Calu3 (cell line): ENCODE results near the gene UBE2Q1. TPM values are rescaled to one million over a fixed set of nuclear protein-coding genes. Genes with fewer than 3 reads are reported as not detected.
A peak's percentile ranks its signal among the peaks of the same experiment; 100 is the strongest.

ENCODE experiments used
- BruUV-seq: library from RNA; stranded (reverse); fragments of 400-500 nt; replicated peaks from 2 replicates; lab custom pipeline; 2021; lab: Mats Ljungman, UMichigan
- CTCF ChIA-PET: fragments of 300-600 bp; sonication (Branson Sonifier 250); formaldehyde crosslinking; loops from one replicate; lab custom pipeline; 2022; ENCODE audit warnings: antibody characterized with exemption; lab: Charles Lee
- DNase-seq: peaks from one replicate; pipeline ENCODE4 v3.0.0; 2022
- H3K27ac Mint-ChIP-seq: one replicate; pipeline ENCODE4 v1.8.0; 2022; ENCODE audit warnings: mixed read lengths; ENCODE audit not compliant: unreplicated experiment
- H3K27me3 Mint-ChIP-seq: one replicate; pipeline ENCODE4 v1.8.0; 2022; ENCODE audit warnings: mixed read lengths; ENCODE audit not compliant: unreplicated experiment
- H3K36me3 Mint-ChIP-seq: one replicate; pipeline ENCODE4 v1.8.0; 2022; ENCODE audit warnings: mild to moderate bottlenecking, moderate library complexity, mixed read lengths; ENCODE audit not compliant: insufficient read depth, unreplicated experiment
- H3K4me1 Mint-ChIP-seq: one replicate; pipeline ENCODE4 v1.8.0; 2022; ENCODE audit warnings: mild to moderate bottlenecking, low read depth, mixed read lengths; ENCODE audit not compliant: unreplicated experiment
- H3K4me3 Mint-ChIP-seq: one replicate; pipeline ENCODE4 v1.8.0; 2022; ENCODE audit warnings: mild to moderate bottlenecking, low read depth, moderate library complexity, mixed read lengths; ENCODE audit not compliant: unreplicated experiment
- H3K9me3 Mint-ChIP-seq: one replicate; pipeline ENCODE4 v1.8.0; 2022; ENCODE audit warnings: low read depth, mixed read lengths; ENCODE audit not compliant: unreplicated experiment
- intact Hi-C: fragments of 100-400 bp; cut with micrococcal nuclease; formaldehyde crosslinking; loops from one replicate; pipeline ENCODE4 v1.10.0; 2022; ENCODE audit not compliant: unreplicated experiment
- total RNA-seq: library from RNA; stranded (reverse); gene quantifications from 2 replicates; pipeline ENCODE4 v1.2.3, GENCODE V29; 2022
- TF ChIP-seq, protein P1 (sequence below): fragments of 200-600 bp; IDR thresholded peaks from one replicate; pipeline ENCODE4 v1.8.0; 2022; ENCODE audit warnings: antibody characterized with exemption; ENCODE audit not compliant: unreplicated experiment

The UBE2Q1 gene
- total RNA-seq, 1 experiment from 2014 or later = 96.7 TPM

- H3K36me3 Mint-ChIP-seq = peaks cover 58% of the 10 kb centered on the region
Measured at GRCh38 chr1:154579374-154579773, 20.9 kb upstream of the UBE2Q1 start.

GRCh38 chr1:154578058-154578418 lies 19.6 kb upstream of the UBE2Q1 start:
- no peak overlapping the region for H3K4me3 Mint-ChIP-seq
- intact Hi-C loops = no loop called here
- BruUV-seq = no TSS peak

More at GRCh38 chr1:154579374-154579773, 20.9 kb upstream of the UBE2Q1 start:
- Mint-ChIP-seq H3K9me3 (no peaks in the 10 kb centered on the region), H3K27ac (no peak overlapping the region), H3K27me3 (peaks cover 22% of the 10 kb centered on the region), H3K4me3 (no peak overlapping the region), H3K4me1 (no peaks in the 10 kb centered on the region)
- BruUV-seq = no TSS peak
- DNase-seq = no peak
- CTCF ChIA-PET = no interaction called here
- TF ChIP-seq, protein P1, sequence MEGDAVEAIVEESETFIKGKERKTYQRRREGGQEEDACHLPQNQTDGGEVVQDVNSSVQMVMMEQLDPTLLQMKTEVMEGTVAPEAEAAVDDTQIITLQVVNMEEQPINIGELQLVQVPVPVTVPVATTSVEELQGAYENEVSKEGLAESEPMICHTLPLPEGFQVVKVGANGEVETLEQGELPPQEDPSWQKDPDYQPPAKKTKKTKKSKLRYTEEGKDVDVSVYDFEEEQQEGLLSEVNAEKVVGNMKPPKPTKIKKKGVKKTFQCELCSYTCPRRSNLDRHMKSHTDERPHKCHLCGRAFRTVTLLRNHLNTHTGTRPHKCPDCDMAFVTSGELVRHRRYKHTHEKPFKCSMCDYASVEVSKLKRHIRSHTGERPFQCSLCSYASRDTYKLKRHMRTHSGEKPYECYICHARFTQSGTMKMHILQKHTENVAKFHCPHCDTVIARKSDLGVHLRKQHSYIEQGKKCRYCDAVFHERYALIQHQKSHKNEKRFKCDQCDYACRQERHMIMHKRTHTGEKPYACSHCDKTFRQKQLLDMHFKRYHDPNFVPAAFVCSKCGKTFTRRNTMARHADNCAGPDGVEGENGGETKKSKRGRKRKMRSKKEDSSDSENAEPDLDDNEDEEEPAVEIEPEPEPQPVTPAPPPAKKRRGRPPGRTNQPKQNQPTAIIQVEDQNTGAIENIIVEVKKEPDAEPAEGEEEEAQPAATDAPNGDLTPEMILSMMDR = no peak
- intact Hi-C loops = no loop called here

DNA sequence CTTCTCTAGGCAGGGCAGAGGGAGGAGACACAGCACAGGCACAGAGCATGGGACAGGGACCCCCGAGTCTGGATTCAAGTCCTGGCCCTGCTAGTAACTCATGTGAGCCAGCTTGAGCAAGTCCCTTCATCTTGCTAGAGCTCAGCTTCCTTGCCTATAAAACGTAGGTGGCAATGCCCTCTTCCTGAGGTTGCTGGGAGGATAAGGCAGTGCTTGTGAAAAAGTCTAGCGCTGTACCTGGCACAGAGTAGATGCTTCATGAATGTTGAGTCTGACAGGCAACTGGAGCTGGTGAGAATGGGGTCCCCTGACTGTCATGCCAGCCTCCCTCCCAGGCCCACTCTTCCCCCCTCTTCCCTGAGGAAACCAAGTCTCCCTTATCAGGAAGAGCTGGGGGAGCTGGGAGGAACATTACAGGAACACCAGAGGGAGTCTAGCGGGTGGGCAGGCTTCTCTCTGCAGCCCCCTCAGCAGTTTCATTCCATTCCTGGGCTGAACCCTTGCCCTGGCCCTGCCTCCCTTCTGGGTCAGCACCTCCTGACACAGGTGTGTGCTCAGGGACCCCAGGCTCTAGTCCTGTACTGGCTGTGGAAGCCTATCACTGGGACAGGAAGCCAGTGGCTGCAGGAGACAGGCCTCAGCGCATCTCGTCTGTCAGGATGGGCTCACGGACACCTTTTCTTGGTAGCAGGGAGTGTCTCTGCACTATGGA lies 19.0 kb upstream of the UBE2Q1 start:
- intact Hi-C loops = no loop called here
- no peak overlapping the region for H3K27ac Mint-ChIP-seq
- H3K9me3 Mint-ChIP-seq = no peaks in the 10 kb centered on the region
- CTCF ChIA-PET = no interaction called here
- H3K27me3 Mint-ChIP-seq = peaks cover 40% of the 10 kb centered on the region
- H3K4me1 Mint-ChIP-seq = no peaks in the 10 kb centered on the region
- TF ChIP-seq, protein P1 = no peak
- no peak overlapping the region for H3K4me3 Mint-ChIP-seq
- DNase-seq = no peak
- no TSS peak for BruUV-seq
- peaks cover 46% of the 10 kb centered on the region for H3K36me3 Mint-ChIP-seq

More at GRCh38 chr1:154578058-154578418, 19.6 kb upstream of the UBE2Q1 start:
- no peaks in the 10 kb centered on the region for H3K9me3 Mint-ChIP-seq
- CTCF ChIA-PET = no interaction called here
- H3K4me1 Mint-ChIP-seq = no peaks in the 10 kb centered on the region
- H3K27ac Mint-ChIP-seq = no peak overlapping the region
- peaks cover 46% of the 10 kb centered on the region for H3K36me3 Mint-ChIP-seq
- peaks cover 35% of the 10 kb centered on the region for H3K27me3 Mint-ChIP-seq
- no peak for DNase-seq
- TF ChIP-seq, protein P1 = no peak

DNA sequence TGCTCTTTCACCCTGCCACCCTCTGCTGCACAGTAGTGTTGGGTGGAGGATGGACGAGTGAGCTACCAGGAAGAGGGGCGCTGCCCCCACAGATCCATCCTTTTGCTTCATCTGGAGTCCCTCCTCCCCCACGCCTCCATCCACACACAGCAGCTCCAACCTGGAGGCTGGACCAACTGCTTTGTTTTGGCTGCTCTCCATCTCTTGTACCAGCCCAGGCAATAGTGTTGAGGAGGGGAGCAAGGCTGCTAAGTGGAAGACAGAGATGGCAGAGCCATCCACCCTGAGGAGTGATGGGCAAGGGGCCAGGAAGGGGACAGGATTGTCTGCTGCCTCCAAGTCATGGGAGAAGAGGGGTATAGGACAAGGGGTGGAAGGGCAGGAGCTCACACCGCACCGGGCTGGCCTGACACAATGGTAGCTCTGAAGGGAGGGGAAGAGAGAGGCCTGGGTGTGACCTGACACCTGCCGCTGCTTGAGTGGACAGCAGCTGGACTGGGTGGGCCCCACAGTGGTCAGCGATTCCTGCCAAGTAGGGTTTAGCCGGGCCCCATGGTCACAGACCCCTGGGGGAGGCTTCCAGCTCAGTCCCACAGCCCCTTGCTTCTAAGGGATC lies 17.6 kb upstream of the UBE2Q1 start:
- intact Hi-C loops = no loop called here
- peaks cover 55% of the 10 kb centered on the region for H3K27me3 Mint-ChIP-seq
- H3K4me3 Mint-ChIP-seq = no peak overlapping the region
- no TSS peak for BruUV-seq
- CTCF ChIA-PET = interaction anchor here (0.6 to 1.7 kb wide), 2 partner anchors 14 to 29 kb away, joined by 3 read pairs; no protein-coding TSS in a partner anchor
- TF ChIP-seq, protein P1 = no peak
- peaks cover 38% of the 10 kb centered on the region for H3K36me3 Mint-ChIP-seq
- DNase-seq = no peak
- H3K9me3 Mint-ChIP-seq = no peaks in the 10 kb centered on the region
- H3K27ac Mint-ChIP-seq = peak overlapping the region; percentile 18
- no peaks in the 10 kb centered on the region for H3K4me1 Mint-ChIP-seq
